NAMALWA (cell line): ENCODE results near the gene NLRC3.
A peak's percentile ranks its signal among the peaks of the same experiment; 100 is the strongest.

Experiments
- DNase-seq: peaks from one replicate; pipeline ENCODE4 v3.0.0-alpha.2; 2015; ENCODE audit warnings: low spot score

NLRC3 gene

DNA sequence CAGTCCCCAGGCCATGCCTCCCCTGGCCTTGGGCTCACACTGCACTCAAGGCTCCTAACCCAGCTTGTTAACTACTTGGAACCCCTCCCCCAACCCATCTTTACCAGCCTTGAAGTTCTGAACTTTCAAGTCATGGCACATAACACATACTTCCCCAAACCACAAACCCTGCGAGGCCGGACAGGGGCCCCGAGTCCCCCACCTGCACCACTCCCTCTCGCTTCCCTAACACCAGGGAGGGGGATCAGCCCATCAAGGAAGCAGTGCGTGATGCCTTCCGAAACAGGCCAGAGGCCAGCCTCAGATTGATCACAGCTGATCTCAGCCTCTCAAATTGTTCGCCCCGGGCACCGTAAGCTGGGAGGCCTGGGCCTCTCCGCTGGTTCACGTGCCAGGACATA lies 3.0 kb upstream of the NLRC3 start:
- DNase-seq: peak; percentile 65

DNA sequence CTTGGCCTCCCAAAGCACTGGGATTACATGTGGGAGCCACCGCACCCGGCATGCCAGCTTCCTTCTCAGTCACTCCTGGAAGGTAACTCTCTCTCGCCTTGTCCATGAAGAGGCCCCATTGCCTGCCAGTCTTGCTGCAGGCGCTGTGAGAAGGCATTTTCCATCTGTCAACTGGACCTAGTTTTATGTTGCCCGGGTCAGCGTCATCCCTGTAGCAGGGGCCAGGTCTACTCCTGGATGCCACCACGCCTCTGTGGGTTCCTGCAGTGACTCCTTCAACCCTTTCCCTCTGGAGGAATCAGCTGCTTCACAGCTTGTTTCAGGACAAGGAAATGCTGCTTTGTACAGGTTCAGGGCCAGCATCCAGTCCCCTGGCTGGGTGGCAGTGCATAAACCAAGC lies 2.6 kb upstream of the NLRC3 start:
- no peak for DNase-seq

DNA sequence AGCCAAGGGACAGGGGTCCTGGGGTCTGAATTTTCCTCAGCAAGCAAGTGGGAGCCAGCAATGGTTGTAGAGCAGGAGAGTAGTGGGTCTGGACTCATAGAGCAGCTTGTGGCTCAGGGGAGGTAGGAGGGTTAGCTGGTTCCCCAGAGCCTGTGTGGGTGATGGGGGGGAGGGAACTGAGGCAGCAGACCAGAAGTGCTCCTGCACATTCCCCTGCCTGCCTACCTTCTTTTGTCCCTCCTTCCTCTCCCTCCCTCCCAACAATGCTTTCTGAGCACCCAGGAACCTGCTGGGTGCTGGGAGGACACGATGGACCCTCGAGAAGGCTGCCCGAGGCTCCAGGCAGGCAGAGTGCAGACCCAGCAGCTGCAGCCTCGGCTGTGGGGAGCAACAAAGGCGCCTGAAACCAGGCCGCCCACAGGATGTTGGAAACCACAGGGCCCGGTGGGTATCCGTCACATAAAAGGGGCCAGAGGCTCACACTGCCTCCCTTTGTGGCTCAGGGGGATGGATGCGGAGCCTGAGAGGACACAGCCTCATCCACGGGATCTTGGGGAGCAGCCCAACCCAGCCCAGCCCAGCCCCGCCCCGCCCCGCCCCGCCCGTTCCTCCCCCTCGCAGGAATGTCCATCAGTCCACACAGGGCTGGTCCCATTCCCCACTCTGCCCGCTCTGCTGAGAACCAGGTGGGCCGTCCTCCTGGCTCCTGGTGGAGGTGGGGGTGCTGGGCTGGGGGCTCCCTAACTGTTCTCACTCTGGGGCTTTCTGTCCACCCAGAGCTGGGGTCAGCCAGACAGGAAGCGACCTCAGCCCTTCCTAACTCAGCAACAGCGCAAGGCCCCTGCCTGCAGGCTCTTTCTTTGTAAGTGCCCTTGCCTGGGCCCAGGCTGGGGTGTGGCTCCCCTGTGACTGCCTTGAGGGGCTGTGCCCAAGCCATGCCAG lies 1.7 kb upstream of the NLRC3 start:
- peak; percentile 83 for DNase-seq

DNA sequence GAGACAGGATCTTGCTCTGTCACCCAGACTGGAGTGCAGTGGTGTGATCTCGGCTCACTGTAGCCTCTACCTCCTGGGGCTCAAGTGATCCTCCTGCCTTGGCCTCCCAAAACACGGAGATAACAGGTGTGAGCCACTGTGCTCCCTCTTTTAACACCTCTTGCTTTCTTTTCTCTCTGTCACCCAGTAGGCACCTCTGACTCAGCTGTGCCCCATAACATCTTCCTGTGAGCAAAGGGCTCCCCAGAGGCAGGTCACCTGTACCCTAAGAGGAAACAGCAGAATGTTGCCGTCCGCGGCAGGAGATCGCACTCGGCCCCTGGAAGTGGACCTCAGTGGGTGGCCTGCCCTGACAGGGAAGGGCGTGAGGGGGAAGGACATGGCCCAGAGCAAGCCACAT lies 918 bp upstream of the NLRC3 start:
- peak; percentile 50 for DNase-seq

DNA sequence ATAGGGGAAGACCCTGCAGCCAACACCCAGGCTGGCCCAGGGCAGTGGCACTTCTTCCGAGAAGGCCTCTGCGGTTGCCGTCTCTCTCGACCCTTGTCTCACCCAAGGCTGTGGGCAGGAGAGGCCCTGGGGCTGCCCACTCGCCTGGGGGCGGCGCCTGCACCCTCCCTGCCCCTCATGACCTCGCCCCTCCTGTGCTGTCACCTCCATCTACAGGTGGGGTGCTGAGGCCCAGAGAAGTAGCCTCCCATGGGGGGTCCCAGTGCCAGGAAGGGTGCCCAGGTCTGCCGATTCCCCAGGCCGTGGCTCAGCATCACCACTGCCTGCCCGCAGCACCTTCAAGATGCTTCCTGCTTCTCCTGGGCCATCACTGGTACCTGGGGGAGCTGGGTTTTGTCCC lies 992 bp downstream of the NLRC3 start:
- DNase-seq: no peak

DNA sequence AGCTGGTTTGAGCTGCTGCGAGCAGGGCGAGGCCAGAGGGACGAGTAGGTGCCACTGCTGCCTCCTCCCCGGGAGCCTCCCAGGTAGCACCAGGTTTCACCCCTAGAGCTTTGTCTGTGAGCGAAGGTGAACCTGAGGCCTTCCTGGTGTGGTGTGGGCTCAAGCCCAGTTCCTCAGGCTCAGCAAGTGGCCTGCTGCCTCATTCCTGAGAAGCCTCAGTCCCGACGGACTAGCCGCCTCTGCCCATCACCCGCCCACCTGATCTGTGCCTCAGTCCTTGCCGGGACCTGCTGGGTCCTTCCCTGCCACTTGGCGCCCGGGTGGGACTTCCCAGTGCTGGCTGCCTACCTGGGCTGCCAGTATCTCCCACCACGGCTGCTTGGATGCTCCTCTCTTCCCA lies 1.7 kb downstream of the NLRC3 start:
- no peak for DNase-seq

DNA sequence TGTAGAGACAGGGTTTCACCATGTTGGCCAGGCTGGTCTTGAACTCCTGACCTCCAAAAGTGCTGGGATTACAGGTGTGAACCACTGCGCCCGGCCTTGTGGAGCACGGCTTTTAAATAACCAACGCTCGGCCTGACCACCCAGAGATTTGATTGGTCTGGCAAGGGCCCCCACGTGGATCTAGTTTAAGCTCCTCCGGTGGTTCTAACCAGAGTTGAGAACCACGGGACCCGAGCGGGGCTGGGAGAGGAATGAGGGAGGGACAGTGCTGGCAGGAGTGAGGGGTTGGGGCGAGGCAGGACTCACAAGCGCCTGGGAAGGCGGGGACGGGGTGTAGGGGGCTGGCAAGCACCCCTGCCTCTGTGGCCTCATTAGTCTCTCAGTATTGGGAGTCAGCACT lies 3.0 kb downstream of the NLRC3 start:
- DNase-seq: no peak

DNA sequence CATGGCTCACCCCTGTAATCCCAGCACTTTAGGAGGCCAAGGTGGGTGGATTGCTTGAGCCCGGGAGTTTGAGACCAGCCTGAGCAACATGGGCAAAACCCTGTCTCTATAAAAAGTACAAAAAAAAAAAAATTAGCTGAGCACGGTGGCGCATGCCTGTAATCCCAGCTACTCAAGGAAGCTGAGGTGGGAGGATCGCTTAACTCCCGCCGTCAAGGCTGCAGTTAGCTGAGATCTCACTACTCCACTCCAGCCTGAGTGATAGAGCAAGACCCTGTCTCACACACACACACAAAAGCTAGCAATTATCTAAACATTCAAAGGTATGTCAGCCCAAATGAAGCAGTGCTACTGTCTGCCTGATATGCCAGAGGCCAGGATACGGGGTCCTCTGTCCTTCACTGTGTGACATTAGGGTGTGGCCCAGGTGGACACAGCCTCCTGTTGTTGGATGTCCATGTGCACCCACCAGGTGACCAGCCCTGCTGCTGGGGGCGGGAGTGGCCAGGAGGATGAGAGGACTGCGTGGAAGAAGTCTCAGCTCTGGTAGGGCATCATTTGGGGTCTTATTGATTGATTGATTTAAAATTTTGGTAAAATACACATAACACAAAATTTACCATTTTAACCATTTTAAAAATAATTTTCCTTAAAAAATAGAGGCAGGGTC lies 3.9 kb downstream of the NLRC3 start:
- DNase-seq: no peak

DNA sequence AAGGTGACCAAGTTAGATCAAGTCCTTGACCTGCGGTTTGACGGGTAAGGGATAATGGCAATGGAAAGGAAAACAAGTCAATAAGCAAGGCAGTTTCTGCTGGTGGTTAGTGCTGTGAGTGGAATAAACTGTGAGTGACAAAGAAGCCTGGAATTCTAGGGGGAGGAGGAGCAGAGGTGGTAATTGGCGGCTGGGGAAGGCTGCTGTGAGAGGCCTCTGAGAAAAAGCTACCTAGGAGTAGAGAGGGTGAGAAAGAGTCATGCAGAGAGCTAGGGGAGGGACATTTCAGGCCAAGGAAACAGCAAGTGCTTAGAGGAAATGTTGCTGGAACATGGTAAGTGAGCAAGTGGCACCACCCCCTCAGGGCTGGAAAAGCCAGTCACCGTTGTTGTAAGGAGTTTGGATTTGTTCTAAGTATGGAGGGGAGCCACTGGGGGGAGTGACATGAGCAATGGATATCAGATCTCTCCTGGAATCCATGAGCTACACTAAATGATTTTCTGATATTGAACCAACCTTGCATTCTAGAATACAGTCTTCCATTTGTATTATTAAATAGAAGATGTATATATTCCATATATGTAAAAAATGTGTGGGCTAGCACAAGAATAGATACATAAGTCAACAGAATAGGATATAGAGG lies 6.7 kb downstream of the NLRC3 start:
- DNase-seq: no peak

DNA sequence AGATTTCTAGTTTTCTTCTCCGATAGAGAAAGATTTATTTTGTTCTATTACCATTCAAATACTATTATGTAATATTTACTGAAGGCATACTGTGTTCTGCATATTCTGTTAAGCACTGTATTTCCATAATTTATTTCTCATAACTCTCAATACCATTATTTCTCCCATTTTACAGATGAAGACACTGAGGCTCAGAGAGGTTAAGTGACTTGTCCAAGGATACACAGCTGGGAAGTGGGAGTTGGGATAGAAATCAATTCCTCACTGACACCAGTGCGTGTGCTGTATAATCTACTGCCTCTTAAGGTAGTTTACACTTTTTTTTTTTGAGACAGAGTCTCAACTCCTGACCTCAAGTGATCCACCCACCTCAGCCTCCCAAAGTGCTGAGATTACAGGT lies 7.4 kb downstream of the NLRC3 start:
- DNase-seq: no peak

DNA sequence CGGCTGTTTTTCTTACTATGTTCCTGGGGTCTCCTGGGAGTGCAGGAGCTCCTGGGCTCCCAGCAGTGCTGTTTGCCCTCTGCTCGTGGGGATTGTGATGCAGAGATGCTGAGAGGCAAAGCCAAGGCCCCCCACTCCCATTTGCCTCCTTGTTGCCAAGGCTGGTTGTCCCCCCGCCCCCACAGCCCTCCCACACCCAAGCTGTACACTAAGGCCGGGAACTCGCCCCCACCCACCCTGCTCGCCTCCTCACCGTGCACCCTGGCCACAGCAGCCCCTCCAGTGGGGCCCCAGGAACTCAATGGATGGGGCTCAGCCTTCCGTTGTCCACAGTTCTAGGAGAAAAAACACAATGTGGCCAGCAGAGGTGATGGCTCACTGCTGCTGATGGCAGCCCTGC lies 10.2 kb downstream of the NLRC3 start:
- no peak for DNase-seq

DNA sequence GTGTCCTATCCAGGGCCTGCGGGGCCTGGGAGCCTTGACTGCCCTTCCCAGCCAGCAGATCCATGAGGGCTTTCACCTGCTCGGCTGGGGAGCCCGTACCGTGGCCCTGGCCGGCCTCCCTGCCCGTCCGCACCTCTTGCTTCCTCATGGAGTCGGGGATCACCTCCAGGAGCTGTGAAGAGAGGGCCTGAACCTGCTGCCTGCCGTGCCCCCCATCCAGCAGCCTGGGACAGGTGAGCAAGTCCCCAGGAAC lies 12.4 kb downstream of the NLRC3 start:
- no peak for DNase-seq

DNA sequence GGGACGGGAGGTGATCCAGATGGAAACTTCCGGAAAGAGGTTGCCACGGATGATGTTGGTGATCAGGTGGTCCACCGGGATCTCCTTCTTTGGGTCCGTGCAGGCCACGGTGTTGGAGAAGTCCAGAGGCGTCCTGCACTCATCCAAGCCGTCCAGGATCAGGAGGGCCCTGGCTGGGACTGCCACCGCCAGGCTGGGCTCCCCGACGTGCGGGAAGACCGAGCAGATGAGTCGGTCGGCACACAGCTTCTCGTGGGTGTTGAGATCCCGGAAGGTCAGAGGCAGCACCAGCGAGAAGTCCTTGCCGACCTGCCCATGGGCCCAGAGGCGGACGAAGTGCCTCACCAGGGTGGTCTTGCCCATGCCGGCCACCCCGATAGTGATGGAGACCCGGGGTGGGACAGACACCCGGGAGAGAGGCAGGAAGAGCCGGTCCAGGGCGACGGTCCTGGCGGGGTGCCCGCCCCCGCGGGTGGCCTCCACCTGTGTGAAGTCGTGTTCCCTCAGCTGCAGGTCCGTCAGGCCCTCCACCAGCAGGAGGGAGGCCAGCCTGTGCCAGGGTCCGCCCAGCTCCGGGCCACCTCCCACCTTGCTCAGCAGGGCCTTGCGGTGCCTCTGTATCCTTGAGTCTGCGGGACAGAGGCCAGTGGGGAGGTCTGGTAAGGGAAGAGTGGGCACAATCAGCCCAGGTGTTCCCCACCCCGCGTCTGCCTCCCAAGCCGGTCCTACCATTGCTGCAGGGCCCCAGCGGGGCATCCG lies 12.9 kb downstream of the NLRC3 start:
- DNase-seq: no peak

DNA sequence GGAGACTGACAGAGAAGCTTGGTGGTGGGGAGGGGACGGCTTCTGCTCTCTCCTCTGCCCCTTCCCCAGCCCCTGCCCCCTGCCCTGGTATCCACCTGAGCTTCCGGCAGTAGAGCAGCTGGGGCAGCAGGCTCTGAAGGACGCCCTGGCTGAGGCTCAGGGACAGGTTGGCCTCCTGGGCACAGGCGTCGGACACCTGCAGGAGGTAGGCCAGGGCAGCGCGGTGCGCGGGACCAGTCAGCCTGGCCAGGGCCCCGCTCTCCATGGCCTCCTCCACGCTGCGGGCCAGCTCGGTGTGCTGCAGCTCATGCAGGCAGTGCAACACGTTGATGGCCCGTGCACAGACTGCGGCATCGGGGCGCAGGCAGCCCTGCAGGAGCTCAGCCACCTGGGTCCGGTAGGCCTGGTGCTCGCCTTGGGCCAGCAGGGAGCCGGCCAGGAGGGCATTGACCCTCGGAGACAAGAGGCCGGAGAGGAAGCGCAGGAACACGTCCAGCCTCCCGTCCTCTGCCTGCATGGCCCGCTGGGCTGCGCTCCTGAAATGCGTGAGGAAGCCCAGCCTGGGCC lies 14.2 kb downstream of the NLRC3 start:
- DNase-seq: no peak

DNA sequence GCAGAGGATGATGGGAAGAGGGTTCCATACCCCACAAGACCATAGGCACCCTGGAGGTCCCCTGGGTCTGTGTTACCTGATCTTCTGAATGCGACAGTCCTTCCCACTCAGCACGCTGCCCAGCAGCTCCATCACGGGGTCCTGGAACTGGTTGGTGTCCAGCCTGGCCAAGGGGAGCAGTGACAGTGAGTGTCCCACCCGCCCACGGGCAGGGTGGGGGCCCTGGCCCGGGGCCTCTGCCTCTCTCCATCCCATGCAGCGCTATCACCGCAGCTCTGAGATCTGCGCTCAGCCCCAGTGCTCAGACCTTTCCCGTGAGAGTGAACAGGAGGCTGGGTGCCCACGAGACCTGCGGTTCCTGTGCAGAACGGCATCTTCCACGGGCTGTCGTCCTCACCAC lies 15.6 kb downstream of the NLRC3 start:
- DNase-seq: no peak

DNA sequence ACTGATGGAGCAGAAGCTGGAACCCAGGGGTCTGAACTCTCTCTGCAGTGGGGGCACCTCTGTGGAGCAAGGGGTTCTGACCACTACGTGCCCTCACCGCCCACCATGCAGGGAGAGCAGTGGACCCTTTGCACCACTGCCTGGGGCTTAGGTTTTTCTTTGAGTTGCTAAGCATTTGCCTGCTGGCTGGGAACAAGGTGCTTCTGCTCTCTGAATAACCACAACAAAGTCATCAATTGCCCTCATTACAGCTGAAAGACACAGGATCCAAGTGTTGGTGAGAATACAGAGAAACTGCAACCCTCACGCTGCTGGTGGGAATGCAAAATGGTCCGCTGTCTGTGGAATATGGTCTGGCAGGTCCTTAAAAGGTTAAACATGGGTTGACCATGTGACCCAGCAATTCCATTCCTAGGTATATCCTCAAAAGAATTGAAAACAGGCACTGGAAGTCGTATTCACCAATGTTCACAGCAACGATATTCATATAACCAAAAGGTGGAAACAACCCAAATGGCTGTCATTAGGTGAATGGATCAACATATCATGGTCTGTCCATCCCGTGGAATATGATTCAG lies 22.8 kb downstream of the NLRC3 start:
- DNase-seq: no peak

DNA sequence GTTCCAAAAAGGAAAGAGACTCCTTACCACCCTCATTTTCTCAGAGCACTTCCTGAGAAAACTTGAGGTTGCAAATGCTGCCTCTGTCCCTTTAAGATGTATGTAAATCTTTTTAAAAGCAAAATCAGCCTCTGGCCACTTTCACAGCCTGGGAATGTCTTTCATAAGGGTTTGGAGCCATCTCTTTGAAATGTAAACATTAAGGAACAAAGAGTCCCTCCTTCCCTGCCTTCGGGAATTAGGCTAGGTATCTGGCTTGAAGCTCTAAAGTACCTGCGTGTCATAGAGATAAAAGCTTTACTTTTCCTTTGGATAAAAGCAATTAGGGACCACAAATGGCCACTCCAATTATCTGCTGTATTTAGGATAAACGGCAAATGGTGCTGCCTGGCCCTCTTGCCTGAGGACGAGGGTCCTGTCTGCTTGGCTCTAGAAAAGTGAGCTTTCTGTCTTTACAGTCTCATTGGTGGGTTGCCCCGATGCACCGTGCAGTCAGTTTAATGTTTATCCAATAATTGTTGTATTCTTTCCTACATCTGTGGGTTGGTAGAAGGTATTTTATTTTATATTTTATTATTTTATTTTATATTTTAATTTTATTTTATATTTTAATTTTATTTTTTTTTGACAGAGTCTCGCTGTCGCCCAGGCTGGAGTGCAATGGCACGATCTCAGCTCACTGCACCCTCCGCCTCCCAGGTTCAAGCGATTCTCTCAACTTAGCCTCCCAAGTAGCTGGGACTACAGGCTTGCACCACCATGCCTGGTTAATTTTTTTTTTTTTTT lies 23.9 kb downstream of the NLRC3 start:
- DNase-seq: no peak

DNA sequence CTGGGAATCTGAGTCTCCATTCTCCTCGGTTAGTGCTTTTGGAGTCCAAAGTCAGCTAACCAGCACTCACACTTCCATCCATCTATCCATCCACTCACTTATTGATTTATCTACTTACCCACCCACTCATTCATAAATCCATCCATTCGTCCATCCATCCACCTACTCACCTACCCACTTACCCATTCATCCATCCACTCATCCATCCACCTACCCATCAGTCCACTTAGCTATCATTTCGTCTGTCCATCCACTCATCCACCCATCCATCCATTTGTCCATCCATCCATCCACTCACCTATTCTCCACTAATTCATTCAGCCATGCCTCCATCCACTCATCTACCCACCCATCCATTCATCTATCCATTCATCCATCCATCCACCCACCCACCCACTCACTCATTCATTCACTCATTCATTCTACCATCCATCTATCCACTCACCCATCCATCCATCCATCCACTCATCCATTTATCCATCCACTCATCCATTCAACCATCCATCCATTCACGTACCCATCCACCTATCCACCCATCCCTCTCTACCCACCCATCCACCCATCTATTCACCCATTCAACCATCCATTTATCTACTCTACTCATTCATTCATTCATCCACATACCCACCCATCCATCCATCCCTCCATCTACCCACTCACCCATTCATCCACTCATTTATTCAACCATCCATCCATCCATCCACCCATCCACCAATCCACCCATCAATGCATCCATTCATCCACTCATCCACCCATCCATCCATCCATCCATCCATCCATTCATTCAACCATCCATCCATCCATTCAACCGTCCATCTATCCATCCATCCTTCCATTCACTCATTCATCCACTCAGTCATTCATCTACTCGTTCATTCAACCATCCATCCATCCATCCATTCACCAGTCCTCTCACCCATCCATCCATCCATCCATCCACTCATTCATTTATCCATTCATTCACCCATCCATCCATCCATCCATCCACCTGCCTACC lies 26.1 kb downstream of the NLRC3 start:
- no peak for DNase-seq

DNA sequence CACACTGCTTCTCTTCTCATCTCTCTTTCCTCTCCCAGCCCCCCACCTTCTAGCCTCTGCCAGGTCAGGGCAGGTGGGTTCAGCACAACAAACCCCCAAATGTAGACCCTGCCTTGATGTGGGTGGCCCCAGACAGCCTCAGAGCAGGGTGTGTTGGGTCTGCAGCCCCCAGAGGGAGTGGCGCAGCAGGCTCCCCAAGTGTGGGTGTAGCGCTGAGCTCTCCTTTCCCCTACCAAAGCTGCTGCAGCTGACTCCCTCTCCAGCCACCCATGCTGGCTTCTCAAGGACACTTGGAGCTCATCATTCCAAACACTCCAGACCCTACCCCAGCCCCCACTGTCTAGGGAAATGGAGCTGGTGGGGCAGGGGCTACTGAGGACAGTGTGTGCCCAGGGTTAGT lies 27.3 kb downstream of the NLRC3 start:
- DNase-seq: no peak

DNA sequence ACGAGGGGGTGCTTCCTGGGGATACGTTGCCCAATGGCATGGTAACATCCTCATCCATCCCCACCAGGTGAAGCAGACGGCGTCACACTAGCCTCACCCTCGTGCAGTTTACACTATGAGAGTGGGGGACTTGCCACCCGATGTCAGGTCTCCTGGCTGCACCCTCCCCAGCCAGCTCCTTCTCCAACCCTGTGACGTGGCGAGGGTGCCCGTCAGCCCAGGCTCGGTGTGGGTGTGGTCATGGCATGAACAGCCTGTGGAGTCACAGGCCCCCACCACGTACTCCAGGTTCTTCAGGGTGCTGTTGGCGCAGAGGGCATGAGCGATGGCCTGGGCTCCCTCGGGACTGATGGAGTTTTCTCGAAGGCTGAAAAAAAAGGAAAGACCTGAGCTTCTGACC lies 28.3 kb downstream of the NLRC3 start:
- no peak for DNase-seq
